Measurements from ENCODE around the gene UBE2QL1.

Gene UBE2QL1

DNA sequence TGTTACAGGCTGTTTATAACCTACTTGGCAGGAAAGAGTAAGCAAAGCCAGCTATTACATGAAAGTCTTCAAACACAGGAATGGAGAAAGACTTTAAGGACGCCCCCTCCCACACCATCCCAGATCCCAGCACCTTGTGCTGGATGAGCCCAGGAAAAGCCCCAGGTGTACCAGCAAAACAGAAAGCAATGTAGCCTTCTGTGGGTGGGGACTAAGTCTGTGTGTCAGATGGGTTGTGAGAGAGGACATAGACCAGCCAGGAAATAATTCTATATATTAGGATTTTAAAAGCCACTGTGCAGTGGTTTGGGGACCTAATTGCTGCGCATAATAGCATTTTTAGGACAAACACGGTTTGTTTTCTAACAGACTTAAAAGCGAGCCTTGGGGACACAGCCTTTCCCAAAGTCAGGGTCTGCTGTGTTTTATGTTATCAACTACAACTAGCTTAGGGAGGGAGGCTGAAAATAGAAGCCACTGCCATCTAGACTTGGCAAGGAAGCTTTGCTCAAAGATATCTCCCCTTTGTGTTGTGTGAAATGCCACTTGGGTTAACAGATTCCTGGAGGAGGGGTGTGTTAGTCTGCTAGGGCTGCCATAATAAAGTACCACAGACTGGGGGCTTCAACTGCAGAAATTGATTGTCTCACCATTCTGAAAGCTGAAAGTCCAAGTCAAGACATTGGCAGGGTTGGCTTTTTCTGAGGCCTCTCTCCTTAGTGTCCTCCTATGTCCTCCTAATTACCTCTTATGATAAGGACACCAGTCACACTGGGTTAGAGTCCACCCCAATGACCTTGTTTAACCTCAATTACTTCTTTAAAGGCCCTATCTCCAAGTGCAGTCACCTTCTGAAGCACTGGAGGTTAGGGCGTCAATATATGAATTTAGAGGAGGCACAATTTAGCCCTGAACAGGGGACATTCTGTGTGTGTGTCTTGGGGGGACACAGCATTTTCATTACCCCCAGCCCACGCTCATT, 17.2 kb upstream of the UBE2QL1 start:
- H3K4me3 ChIP-seq (ENCODE audit: low read length) = no peak overlapping the region
- peaks cover 6% of the 10 kb centered on the region for H3K9me3 ChIP-seq (ENCODE audit: control insufficient read depth, low read length)
- peaks cover 50% of the 10 kb centered on the region for H3K27me3 ChIP-seq (replicated peaks; ENCODE audit: control insufficient read depth, insufficient read depth, low read length)
- H3K36me3 ChIP-seq (ENCODE audit: control insufficient read depth, insufficient read depth, low read length, severe bottlenecking) = no peaks in the 10 kb centered on the region
- DNase-seq (ENCODE audit: low read depth) = no peak
- no peak overlapping the region for H3K9ac ChIP-seq (ENCODE audit: low read length)
- H3K4me1 ChIP-seq (ENCODE audit: control insufficient read depth, insufficient read depth, low read length) = no peaks in the 10 kb centered on the region

- Histone ChIP-seq H3K9ac (ENCODE audit: low read length) (no peak overlapping the region), H3K9me3 (ENCODE audit: control insufficient read depth, low read length) (peaks cover 6% of the 10 kb centered on the region), H3K36me3 (ENCODE audit: control insufficient read depth, insufficient read depth, low read length, severe bottlenecking) (no peaks in the 10 kb centered on the region), H3K27me3 (replicated peaks; ENCODE audit: control insufficient read depth, insufficient read depth, low read length) (peaks cover 50% of the 10 kb centered on the region), H3K4me1 (ENCODE audit: control insufficient read depth, insufficient read depth, low read length) (no peaks in the 10 kb centered on the region), H3K4me3 (ENCODE audit: low read length) (no peak overlapping the region)
- no peak for DNase-seq (ENCODE audit: low read depth)
Measured at GRCh38 chr5:6432206-6432605, 16.5 kb upstream of the UBE2QL1 start.

- H3K4me1 ChIP-seq (ENCODE audit: control insufficient read depth, insufficient read depth, low read length) = no peaks in the 10 kb centered on the region
- no peak overlapping the region for H3K9ac ChIP-seq (ENCODE audit: low read length)
- H3K9me3 ChIP-seq (ENCODE audit: control insufficient read depth, low read length) = peaks cover 13% of the 10 kb centered on the region
- no peak for DNase-seq (ENCODE audit: low read depth)
- no peaks in the 10 kb centered on the region for H3K36me3 ChIP-seq (ENCODE audit: control insufficient read depth, insufficient read depth, low read length, severe bottlenecking)
- H3K27me3 ChIP-seq (replicated peaks; ENCODE audit: control insufficient read depth, insufficient read depth, low read length) = peaks cover 48% of the 10 kb centered on the region
- H3K4me3 ChIP-seq (ENCODE audit: low read length) = no peak overlapping the region
Measured at GRCh38 chr5:6434731-6435130, 13.9 kb upstream of the UBE2QL1 start.

DNA sequence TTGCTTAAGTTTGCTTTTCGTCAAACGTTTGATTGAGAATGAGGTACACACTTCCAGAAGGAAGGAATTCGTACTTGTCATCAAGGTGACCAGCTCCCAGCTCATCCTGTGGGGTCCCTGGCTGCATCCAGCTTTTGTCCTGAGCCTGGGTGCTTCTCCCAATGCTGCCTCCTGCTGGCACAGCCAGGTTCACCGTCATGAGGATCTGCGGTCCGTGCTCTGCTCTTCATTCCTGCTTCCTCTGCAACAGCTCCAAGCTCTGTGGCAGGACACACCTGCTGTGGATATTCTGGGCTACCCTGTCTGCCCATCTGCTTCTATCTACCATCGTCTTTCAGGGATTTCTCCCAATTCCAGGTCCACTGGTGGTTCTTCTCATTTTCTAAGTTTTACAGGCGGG, 13.3 kb upstream of the UBE2QL1 start:
- H3K9me3 ChIP-seq (ENCODE audit: control insufficient read depth, low read length) = peaks cover 19% of the 10 kb centered on the region
- H3K9ac ChIP-seq (ENCODE audit: low read length) = no peak overlapping the region
- H3K36me3 ChIP-seq (ENCODE audit: control insufficient read depth, insufficient read depth, low read length, severe bottlenecking) = no peaks in the 10 kb centered on the region
- H3K4me1 ChIP-seq (ENCODE audit: control insufficient read depth, insufficient read depth, low read length) = no peaks in the 10 kb centered on the region
- H3K4me3 ChIP-seq (ENCODE audit: low read length) = no peak overlapping the region
- DNase-seq (ENCODE audit: low read depth) = no peak
- peaks cover 48% of the 10 kb centered on the region for H3K27me3 ChIP-seq (replicated peaks; ENCODE audit: control insufficient read depth, insufficient read depth, low read length)

GRCh38 chr5:6436715-6437331, 11.8 kb upstream of the UBE2QL1 start:
- H3K36me3 ChIP-seq (ENCODE audit: control insufficient read depth, insufficient read depth, low read length, severe bottlenecking) = no peaks in the 10 kb centered on the region
- DNase-seq (ENCODE audit: low read depth) = no peak
- no peak overlapping the region for H3K9ac ChIP-seq (ENCODE audit: low read length)
- no peak overlapping the region for H3K4me3 ChIP-seq (ENCODE audit: low read length)
- no peaks in the 10 kb centered on the region for H3K4me1 ChIP-seq (ENCODE audit: control insufficient read depth, insufficient read depth, low read length)
- H3K9me3 ChIP-seq (ENCODE audit: control insufficient read depth, low read length) = peaks cover 32% of the 10 kb centered on the region
- peaks cover 38% of the 10 kb centered on the region for H3K27me3 ChIP-seq (replicated peaks; ENCODE audit: control insufficient read depth, insufficient read depth, low read length)

GRCh38 chr5:6439588-6440550, 8.8 kb upstream of the UBE2QL1 start:
- Histone ChIP-seq H3K27me3 (replicated peaks; ENCODE audit: control insufficient read depth, insufficient read depth, low read length) (peaks cover 16% of the 10 kb centered on the region), H3K4me3 (ENCODE audit: low read length) (no peak overlapping the region), H3K4me1 (ENCODE audit: control insufficient read depth, insufficient read depth, low read length) (no peaks in the 10 kb centered on the region), H3K36me3 (ENCODE audit: control insufficient read depth, insufficient read depth, low read length, severe bottlenecking) (no peaks in the 10 kb centered on the region), H3K9me3 (ENCODE audit: control insufficient read depth, low read length) (peaks cover 45% of the 10 kb centered on the region), H3K9ac (ENCODE audit: low read length) (no peak overlapping the region)
- no peak for DNase-seq (ENCODE audit: low read depth)

- no peak overlapping the region for H3K4me3 ChIP-seq (ENCODE audit: low read length)
- peaks cover 40% of the 10 kb centered on the region for H3K9me3 ChIP-seq (ENCODE audit: control insufficient read depth, low read length)
- no peak for DNase-seq (ENCODE audit: low read depth)
- no peak overlapping the region for H3K9ac ChIP-seq (ENCODE audit: low read length)
- H3K27me3 ChIP-seq (replicated peaks; ENCODE audit: control insufficient read depth, insufficient read depth, low read length) = peaks cover 9% of the 10 kb centered on the region
- H3K4me1 ChIP-seq (ENCODE audit: control insufficient read depth, insufficient read depth, low read length) = no peaks in the 10 kb centered on the region
- H3K36me3 ChIP-seq (ENCODE audit: control insufficient read depth, insufficient read depth, low read length, severe bottlenecking) = no peaks in the 10 kb centered on the region
Measured at GRCh38 chr5:6442333-6442732, 6.3 kb upstream of the UBE2QL1 start.

DNA sequence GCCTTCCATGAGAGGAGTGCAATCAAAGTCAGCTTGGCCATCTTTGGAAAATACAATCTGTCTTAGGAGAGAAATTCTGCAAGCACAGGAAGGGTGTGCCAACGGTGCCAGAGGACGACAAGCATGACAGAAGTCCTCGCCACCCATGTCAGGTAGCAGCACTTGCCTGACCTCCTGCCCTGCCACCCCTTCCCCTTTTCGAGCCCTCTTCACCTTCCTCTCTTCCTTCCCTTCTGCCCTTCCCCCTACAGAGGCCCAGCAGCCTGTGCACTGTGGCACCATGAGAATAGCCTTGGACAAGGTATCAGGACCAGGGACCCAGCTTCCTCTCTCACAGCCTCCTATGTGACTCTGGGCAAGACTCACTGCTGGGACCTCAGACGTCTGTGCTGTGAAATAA, 5.3 kb upstream of the UBE2QL1 start:
- Histone ChIP-seq H3K27me3 (replicated peaks; ENCODE audit: control insufficient read depth, insufficient read depth, low read length) (peaks cover 9% of the 10 kb centered on the region), H3K36me3 (ENCODE audit: control insufficient read depth, insufficient read depth, low read length, severe bottlenecking) (no peaks in the 10 kb centered on the region), H3K9me3 (ENCODE audit: control insufficient read depth, low read length) (peaks cover 40% of the 10 kb centered on the region), H3K9ac (ENCODE audit: low read length) (no peak overlapping the region), H3K4me1 (ENCODE audit: control insufficient read depth, insufficient read depth, low read length) (no peaks in the 10 kb centered on the region), H3K4me3 (ENCODE audit: low read length) (no peak overlapping the region)
- DNase-seq (ENCODE audit: low read depth) = no peak

GRCh38 chr5:6446042-6446441, 2.6 kb upstream of the UBE2QL1 start:
- no peak for DNase-seq (ENCODE audit: low read depth)
- Histone ChIP-seq H3K4me3 (ENCODE audit: low read length) (no peak overlapping the region), H3K9ac (ENCODE audit: low read length) (no peak overlapping the region), H3K4me1 (ENCODE audit: control insufficient read depth, insufficient read depth, low read length) (no peaks in the 10 kb centered on the region), H3K36me3 (ENCODE audit: control insufficient read depth, insufficient read depth, low read length, severe bottlenecking) (no peaks in the 10 kb centered on the region), H3K27me3 (replicated peaks; ENCODE audit: control insufficient read depth, insufficient read depth, low read length) (peaks cover 17% of the 10 kb centered on the region), H3K9me3 (ENCODE audit: control insufficient read depth, low read length) (peaks cover 20% of the 10 kb centered on the region)

DNA sequence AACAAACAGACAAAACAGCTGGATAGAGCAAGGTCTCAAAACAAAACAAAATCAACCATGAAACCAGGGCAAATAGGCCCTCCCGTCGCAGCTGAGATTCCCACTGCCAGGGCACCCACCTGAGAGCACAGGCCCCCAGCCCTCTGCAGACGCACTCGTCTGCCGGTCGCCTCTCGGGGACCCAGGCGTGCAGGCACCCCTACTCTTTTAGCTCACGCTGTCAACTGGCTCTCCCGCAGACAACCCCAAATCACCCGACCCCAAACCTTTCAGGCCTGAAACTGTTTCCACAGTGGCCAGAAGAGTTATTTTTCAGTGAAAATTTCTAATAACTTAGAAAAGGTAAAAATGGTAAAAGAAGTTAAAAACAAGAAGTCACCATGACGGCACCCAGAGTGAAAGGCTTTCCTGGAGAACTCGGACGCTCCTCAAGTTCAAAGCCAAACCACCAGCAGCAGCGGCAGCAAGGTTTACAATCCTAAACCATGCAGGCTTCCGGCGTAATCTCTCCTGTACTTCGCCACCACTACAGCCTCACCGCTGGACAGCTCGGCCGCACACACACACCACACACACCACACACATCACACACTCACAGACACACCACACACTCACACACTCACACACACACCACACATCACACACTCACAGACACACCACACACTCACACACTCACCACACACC, 1.9 kb upstream of the UBE2QL1 start:
- Histone ChIP-seq H3K4me1 (ENCODE audit: control insufficient read depth, insufficient read depth, low read length) (no peaks in the 10 kb centered on the region), H3K9me3 (ENCODE audit: control insufficient read depth, low read length) (peaks cover 14% of the 10 kb centered on the region), H3K9ac (ENCODE audit: low read length) (no peak overlapping the region), H3K4me3 (ENCODE audit: low read length) (no peak overlapping the region), H3K36me3 (ENCODE audit: control insufficient read depth, insufficient read depth, low read length, severe bottlenecking) (no peaks in the 10 kb centered on the region), H3K27me3 (replicated peaks; ENCODE audit: control insufficient read depth, insufficient read depth, low read length) (peaks cover 24% of the 10 kb centered on the region)
- no peak for DNase-seq (ENCODE audit: low read depth)

Data from adipocyte (in vitro differentiated cells).